Measurements from ENCODE around the gene JAM2. TPM values are rescaled to one million over a fixed set of nuclear protein-coding genes. Genes with fewer than 3 reads are reported as not detected.

Gene JAM2
- total RNA-seq, 2 experiments from 2014 or later: 1.1 to 1.2 TPM

- intact Hi-C loops (cut with DNase I, micrococcal nuclease): no loop called here
- Mint-ChIP-seq H3K4me3 (no peak overlapping the region), H3K36me3 (ENCODE audit: low read depth) (no peaks in the 10 kb centered on the region), H3K27ac (no peak overlapping the region), H3K9me3 (ENCODE audit: low read depth) (no peaks in the 10 kb centered on the region), H3K27me3 (peaks cover 4% of the 10 kb centered on the region), H3K4me1 (no peaks in the 10 kb centered on the region)
- ChIA-PET CTCF (interaction anchor here (0.9 kb wide), 1 partner anchor 9 kb away, joined by 4 read pairs; no protein-coding TSS in a partner anchor), POLR2A (no interaction called here)
- no peak for DNase-seq
- ATAC-seq: no peak
These were observed 7.4 kb downstream of the JAM2 start for GRCh38 chr21:25646474-25646873.

- ATAC-seq (no peak), DNase-seq (no peak)
- Mint-ChIP-seq H3K27me3 (no peaks in the 10 kb centered on the region), H3K4me1 (no peaks in the 10 kb centered on the region), H3K4me3 (no peak overlapping the region), H3K27ac (no peak overlapping the region), H3K36me3 (ENCODE audit: low read depth) (no peaks in the 10 kb centered on the region), H3K9me3 (ENCODE audit: low read depth) (no peaks in the 10 kb centered on the region)
- ChIA-PET CTCF (interaction anchor here (1.1 kb wide), 1 partner anchor 61 kb away, joined by 5 read pairs; no protein-coding TSS in a partner anchor), POLR2A (no interaction called here)
- intact Hi-C loops (cut with DNase I, micrococcal nuclease): no loop called here
These were observed 8.6 kb downstream of the JAM2 start for GRCh38 chr21:25647647-25648046.

GRCh38 chr21:25649146-25649545, 10.1 kb downstream of the JAM2 start:
- no peak for DNase-seq
- no peaks in the 10 kb centered on the region for H3K4me1 Mint-ChIP-seq
- ChIA-PET CTCF (interaction anchor here (1.0 kb wide), 1 partner anchor 10 kb away, joined by 3 read pairs; the partner anchor contains the start of gene JAM2), POLR2A (no interaction called here)
- H3K27me3 Mint-ChIP-seq: no peaks in the 10 kb centered on the region
- no peaks in the 10 kb centered on the region for H3K36me3 Mint-ChIP-seq (ENCODE audit: low read depth)
- no peak overlapping the region for H3K4me3 Mint-ChIP-seq
- H3K27ac Mint-ChIP-seq: no peak overlapping the region
- ATAC-seq: no peak
- intact Hi-C loops (cut with DNase I, micrococcal nuclease): no loop called here
- H3K9me3 Mint-ChIP-seq (ENCODE audit: low read depth): no peaks in the 10 kb centered on the region

- Mint-ChIP-seq H3K36me3 (ENCODE audit: low read depth) (no peaks in the 10 kb centered on the region), H3K4me1 (no peaks in the 10 kb centered on the region), H3K4me3 (no peak overlapping the region), H3K27me3 (no peaks in the 10 kb centered on the region), H3K9me3 (ENCODE audit: low read depth) (no peaks in the 10 kb centered on the region), H3K27ac (no peak overlapping the region)
- intact Hi-C loops (cut with DNase I, micrococcal nuclease): no loop called here
- POLR2A ChIA-PET: no interaction called here
- DNase-seq: no peak
- CTCF ChIA-PET: interaction anchor here (1.2 kb wide), 1 partner anchor 10 kb away, joined by 4 read pairs; no protein-coding TSS in a partner anchor
- ATAC-seq: no peak
These were observed 17.4 kb downstream of the JAM2 start for GRCh38 chr21:25656412-25656811.

GRCh38 chr21:25657140-25657539, 18.1 kb downstream of the JAM2 start:
- H3K27ac Mint-ChIP-seq: no peak overlapping the region
- H3K27me3 Mint-ChIP-seq: no peaks in the 10 kb centered on the region
- no peaks in the 10 kb centered on the region for H3K4me1 Mint-ChIP-seq
- POLR2A ChIA-PET: no interaction called here
- H3K9me3 Mint-ChIP-seq (ENCODE audit: low read depth): no peaks in the 10 kb centered on the region
- DNase-seq (no peak), ATAC-seq (peak; percentile 30)
- CTCF ChIA-PET: no interaction called here
- intact Hi-C loops (cut with DNase I, micrococcal nuclease): no loop called here
- no peak overlapping the region for H3K4me3 Mint-ChIP-seq
- no peaks in the 10 kb centered on the region for H3K36me3 Mint-ChIP-seq (ENCODE audit: low read depth)

GRCh38 chr21:25658427-25659035, 19.5 kb downstream of the JAM2 start:
- intact Hi-C loops (cut with DNase I, micrococcal nuclease): no loop called here
- no peaks in the 10 kb centered on the region for H3K9me3 Mint-ChIP-seq (ENCODE audit: low read depth)
- ChIA-PET POLR2A (no interaction called here), CTCF (no interaction called here)
- ATAC-seq: no peak
- DNase-seq: no peak
- H3K27me3 Mint-ChIP-seq: no peaks in the 10 kb centered on the region
- H3K4me3 Mint-ChIP-seq: no peak overlapping the region
- H3K27ac Mint-ChIP-seq: no peak overlapping the region
- no peaks in the 10 kb centered on the region for H3K36me3 Mint-ChIP-seq (ENCODE audit: low read depth)
- no peaks in the 10 kb centered on the region for H3K4me1 Mint-ChIP-seq

- Mint-ChIP-seq H3K4me3 (no peak overlapping the region), H3K36me3 (ENCODE audit: low read depth) (no peaks in the 10 kb centered on the region), H3K27me3 (peaks cover 4% of the 10 kb centered on the region), H3K4me1 (no peaks in the 10 kb centered on the region), H3K9me3 (ENCODE audit: low read depth) (no peaks in the 10 kb centered on the region), H3K27ac (no peak overlapping the region)
- ATAC-seq (no peak), DNase-seq (no peak)
- POLR2A ChIA-PET: no interaction called here
- intact Hi-C loops (cut with DNase I, micrococcal nuclease): no loop called here
- CTCF ChIA-PET: interaction anchor here (1.0 kb wide), 1 partner anchor 8 kb away, joined by 3 read pairs; no protein-coding TSS in a partner anchor
These were observed 21.2 kb downstream of the JAM2 start for GRCh38 chr21:25660233-25660632.

GRCh38 chr21:25664491-25664931, 25.5 kb downstream of the JAM2 start:
- no peak overlapping the region for H3K4me3 Mint-ChIP-seq
- H3K27ac Mint-ChIP-seq: no peak overlapping the region
- H3K36me3 Mint-ChIP-seq (ENCODE audit: low read depth): no peaks in the 10 kb centered on the region
- ATAC-seq (no peak), DNase-seq (no peak)
- no peaks in the 10 kb centered on the region for H3K9me3 Mint-ChIP-seq (ENCODE audit: low read depth)
- ChIA-PET POLR2A (no interaction called here), CTCF (no interaction called here)
- peaks cover 6% of the 10 kb centered on the region for H3K27me3 Mint-ChIP-seq
- no peaks in the 10 kb centered on the region for H3K4me1 Mint-ChIP-seq
- intact Hi-C loops (cut with DNase I, micrococcal nuclease): no loop called here

- ATAC-seq (no peak), DNase-seq (no peak)
- Mint-ChIP-seq H3K36me3 (ENCODE audit: low read depth) (no peaks in the 10 kb centered on the region), H3K4me3 (no peak overlapping the region), H3K27me3 (peaks cover 4% of the 10 kb centered on the region), H3K9me3 (ENCODE audit: low read depth) (no peaks in the 10 kb centered on the region), H3K4me1 (no peaks in the 10 kb centered on the region), H3K27ac (no peak overlapping the region)
- POLR2A ChIA-PET: no interaction called here
- intact Hi-C loops (cut with DNase I, micrococcal nuclease): no loop called here
- CTCF ChIA-PET: no interaction called here
These were observed 31.7 kb downstream of the JAM2 start for GRCh38 chr21:25670726-25671125.

- DNase-seq (no peak), ATAC-seq (no peak)
- Mint-ChIP-seq H3K4me3 (no peak overlapping the region), H3K27me3 (peaks cover 2% of the 10 kb centered on the region), H3K4me1 (no peaks in the 10 kb centered on the region), H3K27ac (no peak overlapping the region), H3K9me3 (ENCODE audit: low read depth) (no peaks in the 10 kb centered on the region), H3K36me3 (ENCODE audit: low read depth) (no peaks in the 10 kb centered on the region)
- ChIA-PET CTCF (no interaction called here), POLR2A (no interaction called here)
- intact Hi-C loops (cut with DNase I, micrococcal nuclease): no loop called here
These were observed 37.4 kb downstream of the JAM2 start for GRCh38 chr21:25676451-25676850.

- ChIA-PET CTCF (no interaction called here), POLR2A (no interaction called here)
- no peak overlapping the region for H3K27ac Mint-ChIP-seq
- DNase-seq (no peak), ATAC-seq (no peak)
- no peaks in the 10 kb centered on the region for H3K27me3 Mint-ChIP-seq
- H3K4me1 Mint-ChIP-seq: no peaks in the 10 kb centered on the region
- no peaks in the 10 kb centered on the region for H3K36me3 Mint-ChIP-seq (ENCODE audit: low read depth)
- no peak overlapping the region for H3K4me3 Mint-ChIP-seq
- intact Hi-C loops (cut with DNase I, micrococcal nuclease): no loop called here
- H3K9me3 Mint-ChIP-seq (ENCODE audit: low read depth): no peaks in the 10 kb centered on the region
These were observed 43.3 kb downstream of the JAM2 start for GRCh38 chr21:25682382-25682781.

- DNase-seq: no peak
- H3K4me3 Mint-ChIP-seq: no peak overlapping the region
- no peaks in the 10 kb centered on the region for H3K27me3 Mint-ChIP-seq
- H3K4me1 Mint-ChIP-seq: no peaks in the 10 kb centered on the region
- intact Hi-C loops (cut with DNase I, micrococcal nuclease): no loop called here
- no peak for ATAC-seq
- ChIA-PET POLR2A (no interaction called here), CTCF (no interaction called here)
- H3K36me3 Mint-ChIP-seq (ENCODE audit: low read depth): no peaks in the 10 kb centered on the region
- H3K27ac Mint-ChIP-seq: no peak overlapping the region
- no peaks in the 10 kb centered on the region for H3K9me3 Mint-ChIP-seq (ENCODE audit: low read depth)
These were observed 48.7 kb downstream of the JAM2 start for GRCh38 chr21:25687787-25688186.

Data from activated CD4-positive, alpha-beta T cell treated with anti-CD3 and anti-CD28 coated beads for 36 hours (primary cell).